Measurements from ENCODE around the gene YARS1.
"Not testable (repeated sequence)": the region's sequence is repeated elsewhere in the genome, so short reads cannot be mapped to it uniquely, and the experiment has no call there.

YARS1 gene

GRCh38 chr1:32816676-32817158, 441 bp downstream of the YARS1 start:
- DNase-seq (ENCODE audit: low read depth) = no peak

DNA sequence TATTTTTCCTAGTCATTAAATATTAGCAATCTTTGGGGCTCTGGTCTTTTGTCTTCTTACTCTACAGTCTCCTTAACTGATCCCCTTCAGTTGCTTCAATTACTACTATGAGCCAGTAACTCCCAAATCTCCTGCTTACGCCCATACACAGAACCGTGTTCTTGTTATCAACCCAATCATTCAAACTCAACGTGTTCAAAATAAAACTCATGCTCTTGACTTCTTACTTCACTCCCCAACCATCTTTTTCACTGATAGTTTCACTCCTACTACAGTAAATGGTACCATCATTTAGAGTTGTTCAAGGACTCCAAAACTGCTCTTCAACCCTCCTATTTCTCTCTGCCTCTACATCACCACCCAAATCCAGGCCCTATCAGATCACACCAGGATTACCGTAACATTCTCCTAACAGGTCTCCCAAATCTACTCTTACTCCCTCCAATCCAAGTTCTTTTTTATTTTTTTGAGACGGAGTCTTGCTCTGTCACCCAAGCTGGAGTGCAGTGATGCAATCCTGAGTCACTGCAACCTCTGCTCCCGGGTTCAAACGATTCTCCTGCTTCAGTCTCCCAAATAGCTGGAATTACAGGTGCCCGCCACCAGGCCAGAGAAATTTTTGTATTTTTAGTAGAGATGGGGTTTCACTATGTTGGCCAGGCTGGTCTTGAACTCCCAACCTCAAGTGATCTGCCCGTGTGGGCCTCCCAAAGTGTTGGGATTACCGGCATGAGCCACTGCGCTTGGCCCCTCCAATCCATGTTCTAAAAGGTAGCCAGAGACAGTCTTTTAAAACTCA, 3.0 kb downstream of the YARS1 start:
- no peak for DNase-seq (ENCODE audit: low read depth)

DNA sequence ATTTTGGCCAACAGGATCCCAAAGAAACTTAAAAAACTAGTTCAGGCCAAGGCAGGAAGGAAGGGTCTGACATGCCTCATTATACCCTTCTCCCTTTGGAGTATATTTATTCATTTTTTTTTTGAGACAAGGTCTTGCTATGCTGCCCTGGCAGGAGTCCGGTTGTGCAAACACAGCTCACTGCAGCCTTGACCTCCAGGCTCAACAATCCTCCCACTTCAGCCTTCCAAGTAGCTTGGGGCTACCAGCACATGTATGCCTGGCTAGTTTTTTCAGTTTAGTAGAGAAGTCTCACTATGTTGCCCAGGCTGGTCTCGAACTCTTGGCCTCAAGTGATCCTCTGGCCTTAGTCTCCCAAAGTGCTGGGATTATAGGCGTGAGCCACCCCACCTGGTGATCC, 5.2 kb downstream of the YARS1 start:
- DNase-seq (ENCODE audit: low read depth) = no peak

DNA sequence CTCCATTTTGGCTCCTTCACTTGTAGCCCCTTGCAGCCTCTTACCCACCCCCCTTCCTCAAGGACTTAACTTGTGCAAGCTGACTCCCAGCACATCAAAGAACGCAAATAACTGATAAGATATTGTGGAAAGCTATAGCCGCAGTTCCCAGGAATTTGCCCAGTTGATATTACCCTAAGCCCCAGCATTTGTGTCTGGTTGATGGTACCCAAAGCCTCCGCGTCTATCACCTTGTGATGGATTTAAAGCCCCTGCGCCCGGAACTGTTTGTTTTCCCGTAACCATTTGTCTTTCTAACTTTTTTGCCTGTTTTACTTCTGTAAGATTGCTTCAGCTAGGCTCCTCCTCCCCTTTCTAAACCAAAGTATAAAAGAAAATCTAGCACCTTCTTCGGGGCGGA, 5.9 kb downstream of the YARS1 start:
- no peak for DNase-seq (ENCODE audit: low read depth)

GRCh38 chr1:32810358-32810757, 6.8 kb downstream of the YARS1 start:
- no peak for DNase-seq (ENCODE audit: low read depth)

DNA sequence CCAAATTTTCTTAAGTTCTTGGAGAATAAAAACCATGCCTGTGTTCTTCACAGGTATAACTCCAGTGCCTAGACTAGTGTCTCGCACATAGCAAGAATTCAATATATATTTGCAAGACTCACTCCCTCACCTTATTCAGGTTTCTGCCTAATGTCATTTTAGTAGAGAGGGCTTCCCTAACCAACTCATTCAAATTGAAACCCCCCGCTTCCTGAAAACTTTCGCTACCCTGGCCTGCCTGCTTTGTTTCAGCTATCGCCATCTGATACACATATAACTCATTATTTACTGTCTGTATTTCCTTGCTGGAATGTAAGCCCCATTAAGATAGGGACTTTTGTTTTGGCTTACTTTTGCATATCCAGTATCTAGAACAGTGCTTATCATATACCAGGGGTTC, 8.6 kb downstream of the YARS1 start:
- no peak for DNase-seq (ENCODE audit: low read depth)

DNA sequence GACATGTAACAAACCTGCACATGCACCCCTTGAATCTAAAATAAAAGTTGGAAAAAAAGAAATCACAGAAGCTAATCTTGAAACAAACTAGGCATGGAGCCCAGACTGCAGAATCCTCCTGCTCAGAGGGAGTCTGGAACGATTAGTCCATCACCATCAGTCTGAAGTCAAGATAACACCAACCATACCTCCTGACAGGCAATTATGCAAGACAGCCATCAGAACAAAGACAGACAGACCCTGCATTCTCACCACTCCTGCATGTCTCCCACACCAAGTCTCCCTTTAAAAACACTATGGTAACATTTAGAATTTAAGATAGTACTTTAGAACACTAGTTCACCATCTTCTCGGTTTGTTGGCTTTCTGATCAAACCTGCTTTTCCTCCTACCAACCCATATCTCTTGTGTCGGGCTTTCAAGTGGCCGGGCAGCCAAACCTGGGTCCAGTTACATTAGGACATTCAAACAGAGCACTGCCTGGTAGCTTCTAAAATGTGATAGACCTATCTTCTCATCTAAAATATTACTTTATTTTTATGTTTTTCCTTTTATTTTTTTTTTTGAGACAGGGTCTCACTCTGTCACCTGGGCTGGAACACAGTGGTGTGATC, 10.1 kb downstream of the YARS1 start:
- no peak for DNase-seq (ENCODE audit: low read depth)

GRCh38 chr1:32806290-32806689, 10.9 kb downstream of the YARS1 start:
- no peak for DNase-seq (ENCODE audit: low read depth)

DNA sequence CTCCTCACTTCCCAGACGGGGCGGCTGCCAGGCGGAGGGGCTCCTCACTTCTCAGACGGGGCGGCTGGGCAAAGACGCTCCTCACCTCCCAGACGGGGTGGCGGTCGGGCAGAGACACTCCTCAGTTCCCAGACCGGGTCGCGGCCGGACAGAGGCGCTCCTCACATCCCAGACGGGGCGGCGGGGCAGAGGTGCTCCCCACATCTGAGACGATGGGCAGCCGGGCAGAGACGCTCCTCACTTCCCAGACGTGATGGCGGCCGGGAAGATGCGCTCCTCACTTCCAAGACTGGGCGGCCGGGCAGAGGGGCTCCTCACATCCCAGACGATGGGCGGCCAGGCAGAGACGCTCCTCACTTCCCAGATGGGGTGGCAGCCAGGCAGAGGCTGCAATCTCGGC, 12.7 kb downstream of the YARS1 start:
- DNase-seq (ENCODE audit: low read depth) = not testable (repeated sequence)

DNA sequence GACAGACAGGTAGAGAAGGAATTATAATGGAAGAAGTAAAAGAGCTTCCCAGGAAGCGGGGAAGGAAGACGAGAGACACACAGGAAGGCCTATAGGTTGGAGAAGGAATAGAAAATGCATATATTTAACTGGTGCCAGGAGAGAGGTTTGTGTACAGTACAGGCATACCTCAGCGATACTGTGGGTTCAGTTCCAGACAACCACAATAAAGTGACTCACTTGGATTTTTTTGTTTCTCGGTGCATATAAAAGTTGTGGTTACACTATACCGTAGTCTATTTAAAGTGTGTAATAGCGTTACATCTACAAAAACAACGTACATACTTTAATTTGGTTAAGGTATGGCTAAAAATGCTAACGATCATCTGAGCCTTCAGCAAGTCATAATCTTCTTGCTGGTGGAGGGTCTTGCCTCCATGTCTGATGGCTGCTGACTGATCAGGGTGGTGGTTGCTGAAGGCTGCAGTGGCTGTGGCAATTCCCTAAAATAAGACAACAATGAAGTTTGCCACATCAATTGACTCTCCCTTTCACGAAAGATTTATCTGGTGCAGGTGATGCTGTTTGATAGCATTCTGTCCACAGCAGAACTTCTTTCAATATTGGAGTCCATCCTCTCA, 16.0 kb downstream of the YARS1 start:
- DNase-seq (ENCODE audit: low read depth) = no peak

- DNase-seq (ENCODE audit: low read depth) = no peak
Observed at GRCh38 chr1:32798679-32799416, 18.3 kb downstream of the YARS1 start.

DNA sequence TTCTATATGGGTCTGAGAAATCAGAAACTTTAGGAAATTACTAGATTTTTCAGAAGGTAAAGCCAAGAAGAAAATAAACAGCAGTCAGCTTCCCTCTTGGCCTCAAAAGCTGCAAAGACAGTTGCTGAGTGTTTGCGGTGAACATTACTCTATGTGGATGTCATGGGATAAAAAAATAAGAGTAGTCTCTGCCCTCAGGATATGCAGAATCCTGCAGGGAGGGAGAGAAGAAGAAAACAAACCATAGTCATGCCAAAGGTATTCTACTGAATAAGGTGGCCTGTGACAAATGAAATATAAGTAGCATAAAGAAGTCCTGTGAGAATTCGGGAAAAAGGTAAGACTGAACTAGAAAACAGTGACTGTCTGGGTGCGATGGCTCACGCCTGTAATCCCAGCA, 19.0 kb downstream of the YARS1 start:
- DNase-seq (ENCODE audit: low read depth) = no peak

DNA sequence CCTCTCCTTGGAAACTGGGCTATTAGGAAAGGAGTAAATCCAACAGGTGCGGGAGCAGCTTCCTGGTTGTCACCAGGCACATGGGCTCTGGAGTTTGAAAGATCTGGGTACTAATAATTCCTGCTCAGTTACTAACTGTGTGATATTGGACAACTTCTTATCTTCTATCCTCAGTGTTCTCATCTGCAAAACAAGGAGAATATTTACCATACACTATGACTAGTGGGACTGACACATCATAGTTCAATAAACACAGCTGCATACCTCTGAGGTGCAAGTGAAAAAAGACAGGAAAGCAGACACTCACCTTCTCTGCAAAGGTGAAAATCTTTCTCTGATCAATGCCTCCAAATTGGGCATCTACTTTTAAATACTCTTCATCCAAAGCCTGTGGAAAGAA, 19.7 kb downstream of the YARS1 start:
- no peak for DNase-seq (ENCODE audit: low read depth)

DNA sequence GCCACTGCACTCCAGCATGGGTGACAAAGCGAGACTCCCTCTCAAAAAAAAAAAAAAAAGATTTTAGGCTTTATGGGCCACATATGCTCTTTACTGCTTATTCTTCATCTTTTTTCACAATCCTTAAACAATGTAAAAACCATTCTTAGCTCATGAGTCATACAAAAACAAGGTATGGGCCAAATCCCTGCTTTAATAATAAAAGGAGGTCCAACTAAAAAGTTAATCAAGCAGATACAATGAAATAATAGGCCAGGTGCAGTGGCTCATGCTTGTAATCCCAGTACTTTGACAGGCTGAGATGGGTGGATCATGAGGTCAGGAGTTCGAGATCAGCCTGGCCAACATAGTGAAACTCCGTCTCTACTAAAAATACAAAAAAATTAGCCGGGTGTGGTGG, 21.4 kb downstream of the YARS1 start:
- not testable (repeated sequence) for DNase-seq (ENCODE audit: low read depth)

- DNase-seq (ENCODE audit: low read depth) = no peak
Observed at GRCh38 chr1:32791881-32792280, 25.3 kb downstream of the YARS1 start.

GRCh38 chr1:32789356-32789755, 27.8 kb downstream of the YARS1 start:
- DNase-seq (ENCODE audit: low read depth) = not testable (repeated sequence)

DNA sequence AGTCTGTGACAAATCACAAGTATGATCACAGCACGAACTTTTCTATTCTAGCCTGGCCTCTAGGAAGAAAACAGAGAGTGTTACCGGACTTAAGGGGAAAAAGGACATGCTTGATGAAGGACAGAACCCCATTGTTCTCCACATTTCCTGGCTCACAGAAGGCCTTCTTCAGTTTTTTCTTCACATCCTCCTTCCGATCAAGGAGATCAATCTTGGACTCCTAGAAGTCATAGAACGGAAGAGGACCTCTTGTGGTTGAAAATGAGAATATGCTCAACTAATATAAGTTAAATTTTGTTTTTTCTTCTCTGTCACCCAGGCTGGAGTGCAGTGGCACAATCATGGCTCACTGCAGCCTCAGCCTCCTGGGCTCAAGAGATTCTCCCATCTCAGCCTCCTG, 30.3 kb downstream of the YARS1 start:
- DNase-seq (ENCODE audit: low read depth) = no peak

DNA sequence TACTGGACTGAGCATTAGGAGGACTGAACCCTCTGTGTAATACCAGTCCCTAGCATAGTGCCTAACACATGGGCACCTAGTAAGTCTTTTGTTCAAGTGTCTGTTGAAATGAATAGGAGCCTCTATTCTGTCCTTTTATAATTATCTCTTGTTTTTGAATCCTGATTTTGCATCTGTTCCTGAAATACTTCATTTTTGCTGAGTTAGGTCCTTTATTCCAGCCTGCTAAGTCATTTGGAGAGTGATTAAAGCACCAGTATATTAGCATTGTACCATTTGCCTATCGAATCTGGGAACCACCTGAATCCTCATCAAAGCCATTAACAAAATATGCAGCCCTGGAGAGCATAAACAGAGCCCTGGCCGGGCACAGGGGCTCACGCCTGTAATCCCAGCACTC, 32.3 kb downstream of the YARS1 start:
- DNase-seq (ENCODE audit: low read depth) = no peak

DNA sequence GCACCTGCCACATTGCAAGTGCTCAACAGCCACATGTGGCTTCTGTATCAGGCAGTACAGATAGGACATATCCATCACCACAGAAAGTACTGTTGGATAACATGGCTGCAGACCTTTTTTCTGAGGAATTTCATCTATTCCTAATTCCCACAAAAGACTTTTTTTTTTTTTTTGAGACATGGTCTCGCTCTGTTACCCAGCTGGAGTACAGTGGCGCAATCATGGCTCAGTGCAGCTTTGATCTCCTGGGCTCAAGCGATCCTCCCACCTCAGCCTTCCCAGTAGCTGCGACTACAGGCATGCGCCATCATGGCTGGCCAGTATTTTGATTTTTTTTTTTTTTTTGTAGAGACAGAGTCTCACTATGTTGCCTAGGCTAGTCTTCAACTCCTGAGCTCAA, 33.3 kb downstream of the YARS1 start:
- DNase-seq (ENCODE audit: low read depth) = no peak

DNA sequence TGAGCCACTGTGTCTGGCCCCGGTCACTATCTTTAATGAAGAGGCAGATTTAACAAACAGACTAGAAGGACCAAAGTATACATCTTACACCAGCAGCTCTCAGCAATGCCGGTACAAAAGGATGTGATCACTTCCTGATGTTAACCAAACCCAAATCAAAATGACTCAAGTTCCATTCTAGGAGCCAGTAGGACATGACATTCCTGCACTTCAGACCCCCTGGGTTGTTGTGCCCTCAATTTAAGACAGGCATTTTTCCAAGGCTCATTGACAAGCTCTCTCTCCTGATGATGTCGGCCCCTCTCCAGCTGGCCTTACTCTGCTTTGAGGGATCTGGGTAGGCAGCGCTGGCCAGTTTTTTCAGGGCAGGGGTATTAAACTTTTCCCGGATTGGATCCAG, 35.1 kb downstream of the YARS1 start:
- no peak for DNase-seq (ENCODE audit: low read depth)

DNA sequence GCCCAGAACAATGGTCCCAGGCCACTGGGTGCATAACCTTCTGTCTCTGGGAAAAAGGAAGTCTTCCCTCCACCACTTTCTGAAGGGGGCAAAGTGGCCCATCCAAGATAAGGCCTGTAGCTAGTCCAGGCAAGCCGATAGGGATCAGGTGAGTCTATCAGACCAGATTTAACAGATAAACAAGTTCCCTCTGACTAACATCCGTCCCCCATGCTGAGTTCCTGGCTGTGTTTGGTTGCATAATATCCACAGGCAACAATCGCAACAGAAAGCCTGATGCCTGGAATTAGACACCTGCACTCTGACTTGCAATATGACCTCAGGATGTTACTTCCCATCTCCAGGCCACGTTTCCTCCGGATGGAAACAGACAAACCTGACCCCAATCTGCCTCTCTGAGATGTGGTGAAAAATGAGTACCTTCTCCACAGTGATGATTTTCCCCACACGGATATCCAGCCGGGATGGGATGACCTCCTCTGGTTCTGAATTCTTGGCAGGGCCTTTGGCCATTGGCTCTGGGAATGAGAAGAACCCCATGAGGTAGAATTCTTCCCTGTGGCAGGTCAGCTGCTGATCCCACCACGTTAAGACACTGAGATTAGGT, 36.4 kb downstream of the YARS1 start:
- no peak for DNase-seq (ENCODE audit: low read depth)

DNA sequence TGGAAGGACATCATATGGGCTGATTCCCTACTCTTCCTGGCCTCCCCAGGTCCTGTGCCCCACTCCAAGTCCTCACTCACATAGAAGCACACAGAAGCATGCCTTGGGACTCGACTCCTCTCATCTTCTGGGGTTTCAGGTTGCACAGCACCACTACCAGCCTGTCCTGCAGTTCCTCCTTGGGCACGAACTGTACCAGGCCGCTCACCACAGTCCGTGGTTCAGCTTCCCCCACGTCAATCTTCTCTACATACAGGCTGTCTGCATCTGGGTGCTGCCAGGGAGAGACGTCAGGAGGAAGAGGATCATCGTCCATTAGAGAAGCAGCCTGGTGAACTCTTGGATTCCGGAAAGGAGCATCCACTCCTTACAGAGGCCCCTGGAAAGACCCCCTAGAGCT, 37.2 kb downstream of the YARS1 start:
- DNase-seq (ENCODE audit: low read depth) = no peak
